ENCODE measurements around the gene ACER1.
"Not testable (repeated sequence)": the region's sequence is repeated elsewhere in the genome, so short reads cannot be mapped to it uniquely, and the experiment has no call there.

Gene ACER1

DNA sequence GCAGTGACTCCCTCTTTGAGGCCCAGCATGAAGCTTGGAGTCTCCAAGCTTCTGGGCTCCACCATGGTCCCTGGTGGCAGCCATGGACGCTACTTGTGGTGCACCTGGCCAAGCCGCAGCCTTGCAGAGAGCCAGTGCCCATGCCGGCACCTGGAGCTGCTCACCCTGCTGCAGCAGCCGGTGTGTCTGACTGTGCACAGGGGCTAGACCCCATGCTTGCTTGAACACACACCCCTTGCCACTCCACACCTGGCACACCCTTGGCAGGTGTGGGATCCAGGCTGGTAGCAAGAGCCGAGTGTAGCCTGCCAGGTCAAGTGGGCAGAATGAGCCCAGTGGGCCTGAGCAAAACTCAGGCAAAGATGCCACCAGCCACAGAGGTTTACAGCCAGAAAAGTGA, 35.0 kb downstream of the ACER1 start:
- Histone ChIP-seq H3K36me3 (ENCODE audit: control insufficient read depth in 1 of 2, insufficient read depth in 2 of 2, low read length in 2 of 2) (no peaks in the 10 kb centered on the region), H3K27me3 (ENCODE audit: control insufficient read depth in 1 of 2, insufficient read depth in 2 of 2, low read length in 2 of 2) (no peaks in the 10 kb centered on the region), H3K4me1 (ENCODE audit: control insufficient read depth in 1 of 2, insufficient read depth in 2 of 2, low read length in 2 of 2) (no peaks in the 10 kb centered on the region), H3K9me3 (ENCODE audit: control insufficient read depth in 1 of 2, low read length in 2 of 2) (no peaks in the 10 kb centered on the region), H3K4me3 (ENCODE audit: low read depth in 1 of 2, low read length in 2 of 2) (no peak overlapping the region), H3K9ac (ENCODE audit: low read depth in 1 of 2, low read length in 2 of 2) (no peak overlapping the region), H3K27ac (ENCODE audit: low read depth, low read length) (no peak overlapping the region)

DNA sequence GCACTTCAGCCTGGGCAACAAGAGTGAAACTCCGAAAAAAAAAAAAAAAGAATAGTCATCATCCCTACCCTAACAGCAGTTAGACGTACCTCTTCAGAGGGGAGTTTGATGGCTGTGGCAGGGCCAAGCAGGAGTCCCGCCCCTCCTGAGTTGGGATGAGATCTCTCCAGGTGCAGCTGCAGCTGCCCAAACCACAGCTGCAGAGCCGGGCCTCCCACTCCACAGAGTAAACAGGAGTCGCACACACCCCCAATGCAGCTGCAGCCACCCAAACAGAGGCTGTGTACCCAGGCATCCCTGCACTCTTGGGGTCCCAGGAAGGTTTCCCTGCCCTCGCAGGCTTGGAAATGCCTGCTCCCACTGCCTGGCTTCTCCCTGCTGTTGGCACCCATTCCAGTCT, 36.2 kb downstream of the ACER1 start:
- H3K4me3 ChIP-seq (ENCODE audit: low read depth in 1 of 2, low read length in 2 of 2): no peak overlapping the region
- no peaks in the 10 kb centered on the region for H3K27me3 ChIP-seq (ENCODE audit: control insufficient read depth in 1 of 2, insufficient read depth in 2 of 2, low read length in 2 of 2)
- no peaks in the 10 kb centered on the region for H3K36me3 ChIP-seq (ENCODE audit: control insufficient read depth in 1 of 2, insufficient read depth in 2 of 2, low read length in 2 of 2)
- no peak overlapping the region for H3K9ac ChIP-seq (ENCODE audit: low read depth in 1 of 2, low read length in 2 of 2)
- H3K9me3 ChIP-seq (ENCODE audit: control insufficient read depth in 1 of 2, low read length in 2 of 2): peaks cover 9 to 12% of the 10 kb centered on the region in 2 donors
- no peaks in the 10 kb centered on the region for H3K4me1 ChIP-seq (ENCODE audit: control insufficient read depth in 1 of 2, insufficient read depth in 2 of 2, low read length in 2 of 2)
- H3K27ac ChIP-seq (ENCODE audit: low read depth, low read length): no peak overlapping the region

GRCh38 chr19:6292006-6292405, 41.4 kb downstream of the ACER1 start:
- Histone ChIP-seq H3K4me3 (ENCODE audit: low read depth in 1 of 2, low read length in 2 of 2) (no peak overlapping the region), H3K36me3 (ENCODE audit: control insufficient read depth in 1 of 2, insufficient read depth in 2 of 2, low read length in 2 of 2) (no peaks in the 10 kb centered on the region), H3K4me1 (ENCODE audit: control insufficient read depth in 1 of 2, insufficient read depth in 2 of 2, low read length in 2 of 2) (no peaks in the 10 kb centered on the region), H3K9me3 (ENCODE audit: control insufficient read depth in 1 of 2, low read length in 2 of 2) (peaks cover 40 to 45% of the 10 kb centered on the region in 2 donors), H3K27me3 (ENCODE audit: control insufficient read depth in 1 of 2, insufficient read depth in 2 of 2, low read length in 2 of 2) (no peaks in the 10 kb centered on the region), H3K9ac (ENCODE audit: low read depth in 1 of 2, low read length in 2 of 2) (no peak overlapping the region), H3K27ac (ENCODE audit: low read depth, low read length) (no peak overlapping the region)

DNA sequence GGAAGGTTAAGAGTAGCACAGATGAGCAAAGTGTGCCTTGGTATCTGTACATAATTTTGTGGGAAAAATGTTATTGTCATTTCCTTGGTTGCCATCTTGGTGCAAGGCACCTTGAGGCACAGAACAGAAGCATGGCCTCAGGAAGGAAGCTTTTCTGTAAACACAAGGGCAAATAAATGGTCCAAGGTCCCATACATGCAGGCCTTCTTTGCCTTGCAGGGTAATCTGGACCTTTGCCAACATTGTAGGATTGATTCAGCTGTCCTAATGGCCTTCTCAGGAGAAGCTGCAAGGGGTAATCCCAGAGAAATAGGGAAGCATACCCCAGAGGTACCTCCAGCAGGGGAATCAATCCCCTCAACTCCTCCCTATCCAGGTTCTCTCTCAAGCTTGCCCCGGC, 44.7 kb downstream of the ACER1 start:
- H3K36me3 ChIP-seq (ENCODE audit: control insufficient read depth in 1 of 2, insufficient read depth in 2 of 2, low read length in 2 of 2): no peaks in the 10 kb centered on the region
- H3K9me3 ChIP-seq (ENCODE audit: control insufficient read depth in 1 of 2, low read length in 2 of 2): peaks cover 47 to 59% of the 10 kb centered on the region in 2 donors
- no peak overlapping the region for H3K9ac ChIP-seq (ENCODE audit: low read depth in 1 of 2, low read length in 2 of 2)
- H3K27ac ChIP-seq (ENCODE audit: low read depth, low read length): no peak overlapping the region
- H3K4me3 ChIP-seq (ENCODE audit: low read depth in 1 of 2, low read length in 2 of 2): no peak overlapping the region
- H3K27me3 ChIP-seq (ENCODE audit: control insufficient read depth in 1 of 2, insufficient read depth in 2 of 2, low read length in 2 of 2): no peaks in the 10 kb centered on the region
- no peaks in the 10 kb centered on the region for H3K4me1 ChIP-seq (ENCODE audit: control insufficient read depth in 1 of 2, insufficient read depth in 2 of 2, low read length in 2 of 2)

GRCh38 chr19:6287269-6287885, 46.0 kb downstream of the ACER1 start:
- Histone ChIP-seq H3K36me3 (ENCODE audit: control insufficient read depth in 1 of 2, insufficient read depth in 2 of 2, low read length in 2 of 2) (no peaks in the 10 kb centered on the region), H3K9ac (ENCODE audit: low read depth in 1 of 2, low read length in 2 of 2) (no peak overlapping the region), H3K27me3 (ENCODE audit: control insufficient read depth in 1 of 2, insufficient read depth in 2 of 2, low read length in 2 of 2) (no peaks in the 10 kb centered on the region), H3K4me1 (ENCODE audit: control insufficient read depth in 1 of 2, insufficient read depth in 2 of 2, low read length in 2 of 2) (no peaks in the 10 kb centered on the region), H3K4me3 (ENCODE audit: low read depth in 1 of 2, low read length in 2 of 2) (peak overlapping the region; percentile 8 to 23), H3K9me3 (ENCODE audit: control insufficient read depth in 1 of 2, low read length in 2 of 2) (peaks cover 37 to 52% of the 10 kb centered on the region in 2 donors), H3K27ac (ENCODE audit: low read depth, low read length) (no peak overlapping the region)

DNA sequence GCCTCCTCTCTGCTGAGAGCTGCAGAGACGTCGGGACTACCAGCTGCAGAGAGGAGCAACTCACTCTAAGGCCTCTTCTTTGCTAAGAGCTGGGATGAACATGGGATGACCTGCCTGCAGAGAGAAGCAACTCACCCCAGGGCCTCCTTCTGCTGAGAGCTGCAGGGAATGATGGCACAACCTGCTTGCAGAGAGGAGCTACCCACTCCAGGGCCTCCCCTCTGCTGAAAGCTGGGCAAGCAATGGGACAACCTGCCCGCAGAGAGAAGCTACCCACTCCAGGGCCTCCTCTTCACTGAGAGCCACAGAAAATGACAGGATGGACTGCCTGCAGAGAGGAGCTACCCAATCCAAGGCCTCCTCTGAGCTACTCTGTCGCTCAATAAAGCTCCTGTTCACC, 46.7 kb downstream of the ACER1 start:
- peaks cover 30 to 45% of the 10 kb centered on the region in 2 donors for H3K9me3 ChIP-seq (ENCODE audit: control insufficient read depth in 1 of 2, low read length in 2 of 2)

DNA sequence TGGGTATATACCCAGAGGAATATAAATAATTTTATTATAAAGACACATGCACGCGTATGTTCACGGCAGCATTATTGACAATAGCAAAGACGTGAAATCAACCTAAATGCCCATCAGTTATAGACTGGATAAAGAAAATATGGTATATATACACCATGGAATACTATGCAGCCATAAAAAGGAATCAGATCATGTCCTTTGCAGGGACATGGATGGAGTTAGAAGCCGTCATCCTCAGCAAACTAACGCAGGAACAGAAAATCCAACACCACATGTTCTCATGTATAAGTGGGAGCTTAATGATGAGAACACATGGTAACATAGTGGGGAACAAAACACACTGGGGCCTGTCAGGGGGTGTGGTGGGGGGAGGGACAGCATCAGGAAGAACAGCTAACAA, 51.0 kb downstream of the ACER1 start:
- H3K36me3 ChIP-seq (ENCODE audit: control insufficient read depth in 1 of 2, insufficient read depth in 2 of 2, low read length in 2 of 2); H3K27ac ChIP-seq (ENCODE audit: low read depth, low read length); H3K9ac ChIP-seq (ENCODE audit: low read depth in 1 of 2, low read length in 2 of 2); H3K27me3 ChIP-seq (ENCODE audit: control insufficient read depth in 1 of 2, insufficient read depth in 2 of 2, low read length in 2 of 2); H3K4me3 ChIP-seq (ENCODE audit: low read depth in 1 of 2, low read length in 2 of 2): not testable (repeated sequence)
- Histone ChIP-seq H3K4me1 (ENCODE audit: control insufficient read depth in 1 of 2, insufficient read depth in 2 of 2, low read length in 2 of 2) (peaks cover 12 to 18% of the 10 kb centered on the region in 2 donors), H3K9me3 (ENCODE audit: control insufficient read depth in 1 of 2, low read length in 2 of 2) (peaks cover 11 to 18% of the 10 kb centered on the region in 2 donors)

More for the DNA sequence above, 46.7 kb downstream of the ACER1 start:
- H3K4me3 ChIP-seq (ENCODE audit: low read depth in 1 of 2, low read length in 2 of 2): no peak overlapping the region
- H3K9ac ChIP-seq (ENCODE audit: low read depth in 1 of 2, low read length in 2 of 2): no peak overlapping the region
- H3K4me1 ChIP-seq (ENCODE audit: control insufficient read depth in 1 of 2, insufficient read depth in 2 of 2, low read length in 2 of 2): no peaks in the 10 kb centered on the region
- no peaks in the 10 kb centered on the region for H3K27me3 ChIP-seq (ENCODE audit: control insufficient read depth in 1 of 2, insufficient read depth in 2 of 2, low read length in 2 of 2)
- H3K36me3 ChIP-seq (ENCODE audit: control insufficient read depth in 1 of 2, insufficient read depth in 2 of 2, low read length in 2 of 2): no peaks in the 10 kb centered on the region
- no peak overlapping the region for H3K27ac ChIP-seq (ENCODE audit: low read depth, low read length)

- H3K9ac ChIP-seq (ENCODE audit: low read depth in 1 of 2, low read length in 2 of 2): peak within 1 kb of the TSS; percentile 66
- H3K27me3 ChIP-seq (ENCODE audit: control insufficient read depth in 1 of 2, insufficient read depth in 2 of 2, low read length in 2 of 2): no peaks in the 10 kb centered on the region
- peak within 1 kb of the TSS; percentile 42 for H3K27ac ChIP-seq (ENCODE audit: low read depth, low read length)
- H3K4me1 ChIP-seq (ENCODE audit: control insufficient read depth in 1 of 2, insufficient read depth in 2 of 2, low read length in 2 of 2): peaks cover 29 to 36% of the 10 kb centered on the region in 2 donors
- H3K4me3 ChIP-seq (ENCODE audit: low read depth in 1 of 2, low read length in 2 of 2): peak within 1 kb of the TSS; percentile 75 to 81
- H3K9me3 ChIP-seq (ENCODE audit: control insufficient read depth in 1 of 2, low read length in 2 of 2): no peaks in the 10 kb centered on the region
- peaks cover 0 to 7% of the 10 kb centered on the region in 2 donors for H3K36me3 ChIP-seq (ENCODE audit: control insufficient read depth in 1 of 2, insufficient read depth in 2 of 2, low read length in 2 of 2)
Measured at GRCh38 chr19:6279931-6280591, 53.4 kb downstream of the ACER1 start, which contains the start of gene MLLT1. Gene MLLT1, minus strand, starts transcription at chr19:6279975. Its CDS starts 191 bp downstream, at chr19:6279784.

GRCh38 chr19:6279620-6279930, 53.8 kb downstream of the ACER1 start:
- H3K27ac ChIP-seq (ENCODE audit: low read depth, low read length): no peak overlapping the region
- no peaks in the 10 kb centered on the region for H3K27me3 ChIP-seq (ENCODE audit: control insufficient read depth in 1 of 2, insufficient read depth in 2 of 2, low read length in 2 of 2)
- peak overlapping the region; percentile 75 to 81 for H3K4me3 ChIP-seq (ENCODE audit: low read depth in 1 of 2, low read length in 2 of 2)
- peaks cover 0 to 7% of the 10 kb centered on the region in 2 donors for H3K36me3 ChIP-seq (ENCODE audit: control insufficient read depth in 1 of 2, insufficient read depth in 2 of 2, low read length in 2 of 2)
- no peaks in the 10 kb centered on the region for H3K9me3 ChIP-seq (ENCODE audit: control insufficient read depth in 1 of 2, low read length in 2 of 2)
- H3K4me1 ChIP-seq (ENCODE audit: control insufficient read depth in 1 of 2, insufficient read depth in 2 of 2, low read length in 2 of 2): peaks cover 34 to 41% of the 10 kb centered on the region in 2 donors
- no peak overlapping the region for H3K9ac ChIP-seq (ENCODE audit: low read depth in 1 of 2, low read length in 2 of 2)

DNA sequence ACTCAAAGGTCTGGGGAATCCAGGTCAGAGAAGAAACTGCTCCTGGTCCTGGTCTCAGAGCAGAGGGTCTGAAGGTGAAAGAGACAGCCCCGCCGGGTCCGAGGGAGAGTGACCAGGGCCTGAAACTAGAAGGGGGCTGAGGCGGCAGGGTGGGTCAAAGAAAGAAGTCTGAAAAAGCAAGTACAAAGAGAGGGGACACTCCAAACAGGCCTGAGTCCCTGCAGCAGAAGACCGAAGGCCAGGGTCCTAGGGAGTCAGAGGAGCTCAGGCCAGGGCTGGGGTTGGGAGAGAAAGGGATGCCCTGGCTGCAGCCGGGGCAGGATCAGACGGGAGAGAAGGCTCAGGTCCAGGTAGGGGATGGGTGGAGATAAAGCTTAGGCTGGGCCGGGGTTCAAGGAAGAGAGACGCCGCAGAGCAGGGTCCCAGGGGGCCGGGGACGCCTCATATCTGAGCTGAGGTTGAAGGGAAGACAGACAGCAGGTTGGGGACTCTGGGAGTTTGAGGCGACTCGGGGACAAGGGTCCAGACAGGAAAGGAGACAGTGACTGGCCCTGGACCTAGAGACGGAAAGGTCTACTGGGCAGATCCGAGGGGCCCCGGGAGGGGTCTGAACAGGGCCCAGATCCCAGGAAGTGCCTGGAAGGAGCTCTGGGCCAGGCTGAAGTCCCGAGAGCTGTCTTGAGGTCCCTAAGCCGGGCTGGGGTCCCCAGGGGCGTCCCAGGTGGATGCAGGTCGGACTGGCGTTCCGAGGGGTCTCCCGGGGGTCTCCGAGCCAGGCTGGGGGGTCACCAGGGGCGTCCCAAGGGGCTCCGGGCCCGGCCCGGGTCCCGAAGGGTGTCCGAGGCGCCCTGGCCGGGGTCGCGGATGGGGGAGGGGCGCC, 54.4 kb downstream of the ACER1 start:
- Histone ChIP-seq H3K4me1 (ENCODE audit: control insufficient read depth in 1 of 2, insufficient read depth in 2 of 2, low read length in 2 of 2) (peaks cover 35 to 44% of the 10 kb centered on the region in 2 donors), H3K9ac (ENCODE audit: low read depth in 1 of 2, low read length in 2 of 2) (peak overlapping the region; percentile 66), H3K36me3 (ENCODE audit: control insufficient read depth in 1 of 2, insufficient read depth in 2 of 2, low read length in 2 of 2) (peaks cover 0 to 7% of the 10 kb centered on the region in 2 donors), H3K27ac (ENCODE audit: low read depth, low read length) (peak overlapping the region; percentile 42), H3K9me3 (ENCODE audit: control insufficient read depth in 1 of 2, low read length in 2 of 2) (no peaks in the 10 kb centered on the region), H3K27me3 (ENCODE audit: control insufficient read depth in 1 of 2, insufficient read depth in 2 of 2, low read length in 2 of 2) (no peaks in the 10 kb centered on the region), H3K4me3 (ENCODE audit: low read depth in 1 of 2, low read length in 2 of 2) (peak overlapping the region; percentile 75 to 81)

Measured in duodenal mucosa (tissue), 2 donors.